ENCODE measurements around the gene BEND7. TPM values are rescaled to one million over a fixed set of nuclear protein-coding genes. Genes with fewer than 3 reads are reported as not detected.

Gene BEND7
- total and polyA plus RNA-seq, 4 donors = 5.3 to 38.2 (median 26.0) TPM

DNA sequence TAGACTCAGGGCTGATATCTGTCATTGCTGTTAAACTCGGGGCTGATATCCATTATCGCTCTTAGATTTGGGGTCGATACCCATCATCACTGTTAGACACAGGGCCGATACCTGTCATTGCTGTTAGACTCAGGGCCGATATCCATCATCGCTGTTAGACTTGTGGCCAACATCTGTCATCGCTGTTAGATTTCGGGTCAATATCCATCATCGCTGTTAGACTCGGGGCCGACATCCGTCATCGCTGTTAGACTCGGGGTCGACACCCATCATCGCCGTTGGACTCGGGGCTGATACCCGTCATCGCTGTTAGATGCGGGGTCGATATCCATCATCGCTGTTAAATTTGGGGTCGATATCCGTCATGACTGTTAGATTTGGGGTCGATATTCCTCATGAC, 54.8 kb downstream of the BEND7 start:
- H3K4me1 ChIP-seq (ENCODE audit: control insufficient read depth in 1 of 2, insufficient read depth in 2 of 2, low read length in 2 of 2) = no peaks in the 10 kb centered on the region
- H3K36me3 ChIP-seq (ENCODE audit: control insufficient read depth in 1 of 2, insufficient read depth in 2 of 2, low read length in 1 of 2) = peaks cover 0 to 2% of the 10 kb centered on the region in 2 donors
- DNase-seq = no peak
- H3K27me3 ChIP-seq (ENCODE audit: control insufficient read depth in 1 of 2, insufficient read depth in 2 of 2, low read length in 1 of 2) = no peaks in the 10 kb centered on the region
- WGBS, 2 donors = 97% methylated on average over 26 of the region's 26 CpGs
- H3K9me3 ChIP-seq (ENCODE audit: control insufficient read depth, low read length) = no peaks in the 10 kb centered on the region
- no peak overlapping the region for H3K4me3 ChIP-seq (ENCODE audit: low read length in 2 of 2)
- no peak overlapping the region for H3K27ac ChIP-seq (ENCODE audit: low read depth in 1 of 2, low read length in 2 of 2)
- intact Hi-C loops (cut with DNase I) = no loop called here
- no peak for ATAC-seq (ENCODE audit: low FRiP score)

DNA sequence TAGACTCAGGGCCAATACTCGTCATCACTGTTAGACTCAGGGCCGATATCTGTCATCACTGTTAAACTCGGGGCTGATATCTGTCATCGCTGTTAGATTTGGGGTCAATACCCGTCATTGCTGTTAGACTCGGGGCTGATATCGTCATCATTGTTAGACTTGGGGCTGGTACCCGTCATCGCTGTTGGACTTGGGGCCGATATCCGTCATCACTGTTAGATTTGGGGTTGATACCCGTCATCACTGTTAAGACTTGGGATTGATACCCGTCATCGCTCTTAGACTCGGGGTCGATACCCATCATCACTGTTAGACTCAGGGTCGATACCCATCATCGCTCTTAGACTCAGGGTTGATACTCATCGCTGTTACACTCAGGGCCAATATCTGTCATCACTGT, 56.5 kb downstream of the BEND7 start:
- DNase-seq = no peak
- Histone ChIP-seq H3K27me3 (ENCODE audit: control insufficient read depth in 1 of 2, insufficient read depth in 2 of 2, low read length in 1 of 2) (no peaks in the 10 kb centered on the region), H3K4me1 (ENCODE audit: control insufficient read depth in 1 of 2, insufficient read depth in 2 of 2, low read length in 2 of 2) (no peaks in the 10 kb centered on the region), H3K9me3 (ENCODE audit: control insufficient read depth, low read length) (no peaks in the 10 kb centered on the region), H3K27ac (ENCODE audit: low read depth in 1 of 2, low read length in 2 of 2) (no peak overlapping the region), H3K4me3 (ENCODE audit: low read length in 2 of 2) (no peak overlapping the region), H3K36me3 (ENCODE audit: control insufficient read depth in 1 of 2, insufficient read depth in 2 of 2, low read length in 1 of 2) (peaks cover 0 to 2% of the 10 kb centered on the region in 2 donors)
- intact Hi-C loops (cut with DNase I) = no loop called here
- WGBS, 2 donors = 96 to 97% methylated on average over 19 of the region's 19 CpGs
- ATAC-seq (ENCODE audit: low FRiP score) = no peak

DNA sequence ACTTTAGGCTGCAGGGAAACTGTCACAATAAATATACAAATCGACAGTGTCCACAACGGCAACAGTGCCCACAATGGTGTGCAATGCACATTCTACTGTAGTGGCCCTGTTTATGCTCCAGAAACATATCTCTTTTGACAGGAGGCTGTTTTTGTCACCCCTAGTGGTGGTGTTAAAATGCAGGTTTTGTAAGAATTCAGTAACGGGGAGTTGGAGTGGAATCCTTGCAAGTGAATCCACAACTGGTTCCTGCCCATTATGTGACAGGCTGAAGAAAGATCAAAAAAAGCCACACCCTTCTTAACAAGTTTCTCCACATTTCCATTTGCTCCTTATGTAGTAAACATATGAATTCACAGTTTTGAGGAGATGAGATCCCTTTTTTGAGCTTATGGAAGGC, 58.5 kb downstream of the BEND7 start:
- WGBS, 2 donors = 83 to 86% methylated on average over 3 of the region's 3 CpGs
- Histone ChIP-seq H3K27me3 (ENCODE audit: control insufficient read depth in 1 of 2, insufficient read depth in 2 of 2, low read length in 1 of 2) (no peaks in the 10 kb centered on the region), H3K27ac (ENCODE audit: low read depth in 1 of 2, low read length in 2 of 2) (no peak overlapping the region), H3K4me1 (ENCODE audit: control insufficient read depth in 1 of 2, insufficient read depth in 2 of 2, low read length in 2 of 2) (no peaks in the 10 kb centered on the region), H3K4me3 (ENCODE audit: low read length in 2 of 2) (no peak overlapping the region), H3K9me3 (ENCODE audit: control insufficient read depth, low read length) (no peaks in the 10 kb centered on the region), H3K36me3 (ENCODE audit: control insufficient read depth in 1 of 2, insufficient read depth in 2 of 2, low read length in 1 of 2) (peaks cover 0 to 2% of the 10 kb centered on the region in 2 donors)
- DNase-seq (no peak), ATAC-seq (ENCODE audit: low FRiP score) (no peak)
- intact Hi-C loops (cut with DNase I) = no loop called here

DNA sequence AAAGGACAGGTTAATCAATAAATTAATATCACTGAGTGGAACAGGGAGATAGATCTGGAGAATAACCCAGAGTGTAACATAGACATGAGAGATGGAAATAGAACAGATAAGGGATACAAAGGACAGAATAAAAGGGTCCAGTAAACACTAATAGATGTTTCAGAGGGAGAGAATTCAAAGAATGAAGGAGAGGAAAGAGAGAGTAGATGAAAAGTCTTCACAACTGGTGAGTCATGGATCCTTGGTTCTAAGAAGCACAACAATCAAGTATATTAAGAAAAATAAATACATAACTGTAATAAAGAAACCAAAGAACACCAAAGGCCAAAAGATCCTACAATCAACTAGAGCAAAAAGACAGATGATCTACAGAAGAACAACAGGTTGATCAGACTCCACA, 66.3 kb downstream of the BEND7 start:
- intact Hi-C loops (cut with DNase I) = no loop called here
- no peak for ATAC-seq (ENCODE audit: low FRiP score)
- no peaks in the 10 kb centered on the region for H3K36me3 ChIP-seq (ENCODE audit: control insufficient read depth in 1 of 2, insufficient read depth in 2 of 2, low read length in 1 of 2)

DNA sequence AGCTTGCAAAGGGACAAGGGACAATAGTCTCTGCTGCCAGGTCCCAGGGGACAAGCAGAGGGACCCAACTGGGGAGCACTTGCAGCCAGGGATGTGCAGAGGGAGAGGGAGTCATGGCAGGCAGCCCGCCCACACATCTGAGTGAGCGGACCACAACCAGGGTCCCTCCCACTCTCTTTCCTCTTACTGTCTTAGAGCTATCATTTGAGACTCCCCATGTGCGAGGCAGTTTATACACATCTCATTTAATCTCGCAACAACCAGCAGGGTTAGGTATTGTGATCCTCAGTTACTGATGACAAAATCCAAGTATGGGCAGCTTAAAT, 70.2 kb downstream of the BEND7 start:
- WGBS, 2 donors = 92 to 97% methylated on average over 4 of the region's 4 CpGs
- Histone ChIP-seq H3K9me3 (ENCODE audit: control insufficient read depth, low read length) (no peaks in the 10 kb centered on the region), H3K27ac (ENCODE audit: low read depth in 1 of 2, low read length in 2 of 2) (no peak overlapping the region), H3K36me3 (ENCODE audit: control insufficient read depth in 1 of 2, insufficient read depth in 2 of 2, low read length in 1 of 2) (no peaks in the 10 kb centered on the region), H3K4me1 (ENCODE audit: control insufficient read depth in 1 of 2, insufficient read depth in 2 of 2, low read length in 2 of 2) (no peaks in the 10 kb centered on the region), H3K27me3 (ENCODE audit: control insufficient read depth in 1 of 2, insufficient read depth in 2 of 2, low read length in 1 of 2) (no peaks in the 10 kb centered on the region), H3K4me3 (ENCODE audit: low read length in 2 of 2) (no peak overlapping the region)
- no peak for DNase-seq
- intact Hi-C loops (cut with DNase I) = no loop called here
- ATAC-seq (ENCODE audit: low FRiP score) = no peak

More for the DNA sequence above, 66.3 kb downstream of the BEND7 start:
- no peak overlapping the region for H3K27ac ChIP-seq (ENCODE audit: low read depth in 1 of 2, low read length in 2 of 2)
- DNase-seq = no peak
- no peak overlapping the region for H3K4me3 ChIP-seq (ENCODE audit: low read length in 2 of 2)
- H3K9me3 ChIP-seq (ENCODE audit: control insufficient read depth, low read length) = no peaks in the 10 kb centered on the region
- no peaks in the 10 kb centered on the region for H3K4me1 ChIP-seq (ENCODE audit: control insufficient read depth in 1 of 2, insufficient read depth in 2 of 2, low read length in 2 of 2)
- H3K27me3 ChIP-seq (ENCODE audit: control insufficient read depth in 1 of 2, insufficient read depth in 2 of 2, low read length in 1 of 2) = no peaks in the 10 kb centered on the region

DNA sequence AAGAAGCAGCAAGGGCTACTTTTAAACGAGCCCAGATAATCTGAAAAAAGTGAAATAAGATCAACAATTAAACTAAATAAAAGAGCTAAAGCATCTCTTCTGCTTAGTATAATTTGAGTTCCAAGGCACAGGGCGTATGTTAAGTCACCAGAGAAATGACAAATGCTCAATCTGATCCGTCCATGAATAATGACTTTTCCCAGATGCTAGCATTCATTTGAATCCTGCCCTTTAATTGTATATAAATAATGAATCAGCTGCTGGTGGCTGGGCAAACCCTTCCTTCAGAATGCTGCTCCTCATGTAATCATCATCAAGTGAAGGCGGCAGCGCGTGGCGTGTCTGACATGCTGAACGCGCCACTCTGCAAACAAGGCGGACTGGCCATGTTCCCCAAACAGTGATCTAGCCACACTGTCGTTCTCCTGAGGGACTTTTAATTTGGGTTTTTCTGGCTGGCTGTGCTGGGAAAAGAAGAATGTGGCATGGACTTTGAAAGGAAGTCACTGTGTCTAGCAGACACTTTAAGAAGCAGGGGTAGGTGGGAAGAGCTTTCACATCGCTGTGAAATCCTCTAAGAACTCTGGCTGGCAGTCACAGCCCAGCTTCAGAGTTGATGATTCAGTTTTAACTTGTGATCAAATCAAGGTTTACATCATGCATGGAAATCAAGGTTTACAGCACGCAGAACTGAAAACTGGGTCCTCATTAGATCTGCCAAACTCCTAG, 70.7 kb downstream of the BEND7 start:
- ATAC-seq (ENCODE audit: low FRiP score) = no peak
- Histone ChIP-seq H3K9me3 (ENCODE audit: control insufficient read depth, low read length) (no peaks in the 10 kb centered on the region), H3K4me1 (ENCODE audit: control insufficient read depth in 1 of 2, insufficient read depth in 2 of 2, low read length in 2 of 2) (no peaks in the 10 kb centered on the region), H3K27ac (ENCODE audit: low read depth in 1 of 2, low read length in 2 of 2) (no peak overlapping the region), H3K4me3 (ENCODE audit: low read length in 2 of 2) (no peak overlapping the region), H3K27me3 (ENCODE audit: control insufficient read depth in 1 of 2, insufficient read depth in 2 of 2, low read length in 1 of 2) (no peaks in the 10 kb centered on the region), H3K36me3 (ENCODE audit: control insufficient read depth in 1 of 2, insufficient read depth in 2 of 2, low read length in 1 of 2) (no peaks in the 10 kb centered on the region)
- no peak for DNase-seq
- intact Hi-C loops (cut with DNase I) = no loop called here
- WGBS, 2 donors = 70 to 81% methylated on average over 13 of the region's 13 CpGs

DNA sequence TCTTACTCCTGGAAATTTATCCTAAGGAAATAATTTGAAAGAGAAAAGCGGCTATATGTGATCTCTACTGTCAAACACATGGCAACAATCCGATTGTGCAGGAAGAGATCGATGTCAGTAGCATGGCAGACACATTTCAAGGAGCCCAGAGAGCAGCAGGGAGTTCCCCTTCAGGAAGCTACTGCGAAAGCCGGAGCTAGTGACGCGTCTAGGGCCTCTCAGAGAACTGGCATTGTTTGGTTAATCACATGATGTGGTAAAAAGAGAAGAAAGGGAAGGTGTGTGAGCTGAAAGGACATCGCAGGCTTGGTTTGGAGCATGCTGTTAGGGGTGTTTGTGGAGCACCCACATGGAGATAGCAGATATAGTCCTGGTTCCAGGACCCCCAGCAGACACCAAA, 74.9 kb downstream of the BEND7 start:
- ATAC-seq (ENCODE audit: low FRiP score) = no peak
- Histone ChIP-seq H3K27me3 (ENCODE audit: control insufficient read depth in 1 of 2, insufficient read depth in 2 of 2, low read length in 1 of 2) (no peaks in the 10 kb centered on the region), H3K36me3 (ENCODE audit: control insufficient read depth in 1 of 2, insufficient read depth in 2 of 2, low read length in 1 of 2) (peaks cover 0 to 2% of the 10 kb centered on the region in 2 donors), H3K4me1 (ENCODE audit: control insufficient read depth in 1 of 2, insufficient read depth in 2 of 2, low read length in 2 of 2) (no peaks in the 10 kb centered on the region), H3K9me3 (ENCODE audit: control insufficient read depth, low read length) (no peaks in the 10 kb centered on the region), H3K4me3 (ENCODE audit: low read length in 2 of 2) (no peak overlapping the region), H3K27ac (ENCODE audit: low read depth in 1 of 2, low read length in 2 of 2) (no peak overlapping the region)
- WGBS, 2 donors = 91 to 93% methylated on average over 8 of the region's 8 CpGs
- intact Hi-C loops (cut with DNase I) = no loop called here
- no peak for DNase-seq

DNA sequence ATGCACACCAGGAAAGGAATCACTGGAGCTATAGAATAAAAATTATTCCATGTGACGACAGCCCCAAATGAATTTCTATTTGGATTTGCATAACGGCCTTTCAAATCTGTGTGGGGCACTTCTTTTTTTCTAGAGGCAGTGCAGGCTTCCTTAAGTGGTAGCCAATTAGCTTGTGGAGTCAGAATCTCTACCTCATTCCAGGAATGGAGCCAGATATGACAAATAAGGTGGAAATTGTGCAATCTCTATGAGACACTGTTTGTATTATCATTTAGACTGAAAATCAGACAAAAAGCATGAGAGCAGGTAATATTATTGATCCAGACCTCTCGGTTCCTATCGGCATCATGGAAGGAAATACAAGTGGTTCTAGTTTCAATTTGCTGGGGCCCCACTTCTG, 78.7 kb downstream of the BEND7 start:
- no peak for ATAC-seq (ENCODE audit: low FRiP score)

DNA sequence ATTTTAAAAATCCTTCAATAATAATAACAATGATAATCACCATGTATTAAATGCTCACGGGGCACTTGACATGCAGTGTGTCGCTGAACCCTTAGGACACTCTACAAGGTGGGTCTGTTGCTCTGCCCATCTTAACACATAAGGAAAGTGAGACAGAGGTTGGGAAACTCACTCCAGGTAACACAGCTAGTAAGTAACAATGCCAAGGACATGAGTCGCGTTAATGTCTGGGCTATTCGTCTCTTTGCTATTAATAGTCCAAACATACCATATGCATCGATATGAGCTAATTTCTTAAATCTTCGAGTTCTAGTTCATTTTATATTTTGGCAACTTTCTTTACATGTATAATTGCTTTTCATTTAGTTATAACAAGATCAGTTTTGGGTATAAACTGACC, 79.5 kb downstream of the BEND7 start:
- DNase-seq = no peak
- no peak overlapping the region for H3K27ac ChIP-seq (ENCODE audit: low read depth in 1 of 2, low read length in 2 of 2)
- H3K4me1 ChIP-seq (ENCODE audit: control insufficient read depth in 1 of 2, insufficient read depth in 2 of 2, low read length in 2 of 2) = no peaks in the 10 kb centered on the region
- peaks cover 4 to 6% of the 10 kb centered on the region in 2 donors for H3K36me3 ChIP-seq (ENCODE audit: control insufficient read depth in 1 of 2, insufficient read depth in 2 of 2, low read length in 1 of 2)
- H3K9me3 ChIP-seq (ENCODE audit: control insufficient read depth, low read length) = no peaks in the 10 kb centered on the region
- no peak overlapping the region for H3K4me3 ChIP-seq (ENCODE audit: low read length in 2 of 2)
- 68 to 72% methylated on average over 7 of the region's 7 CpGs for WGBS, 2 donors
- no peak for ATAC-seq (ENCODE audit: low FRiP score)
- H3K27me3 ChIP-seq (ENCODE audit: control insufficient read depth in 1 of 2, insufficient read depth in 2 of 2, low read length in 1 of 2) = no peaks in the 10 kb centered on the region
- intact Hi-C loops (cut with DNase I) = loop anchor here in 1 of 2 donors (5.0 kb wide), 1 partner anchor 67 kb away; no protein-coding TSS in a partner anchor

More for the DNA sequence above, 78.7 kb downstream of the BEND7 start:
- H3K4me3 ChIP-seq (ENCODE audit: low read length in 2 of 2) = no peak overlapping the region
- no peaks in the 10 kb centered on the region for H3K4me1 ChIP-seq (ENCODE audit: control insufficient read depth in 1 of 2, insufficient read depth in 2 of 2, low read length in 2 of 2)
- DNase-seq = no peak
- H3K9me3 ChIP-seq (ENCODE audit: control insufficient read depth, low read length) = no peaks in the 10 kb centered on the region
- intact Hi-C loops (cut with DNase I) = no loop called here
- WGBS, 2 donors = 89 to 92% methylated on average over 4 of the region's 4 CpGs
- peaks cover 4 to 6% of the 10 kb centered on the region in 2 donors for H3K36me3 ChIP-seq (ENCODE audit: control insufficient read depth in 1 of 2, insufficient read depth in 2 of 2, low read length in 1 of 2)
- H3K27ac ChIP-seq (ENCODE audit: low read depth in 1 of 2, low read length in 2 of 2) = no peak overlapping the region
- no peaks in the 10 kb centered on the region for H3K27me3 ChIP-seq (ENCODE audit: control insufficient read depth in 1 of 2, insufficient read depth in 2 of 2, low read length in 1 of 2)

All from aorta (tissue), 5 donors.